Common myeloid progenitor, CD34-positive (primary cell): ENCODE results near the gene NAA30.
A peak's percentile ranks its signal among the peaks of the same experiment; 100 is the strongest.

Experiments used
- CTCF ChIA-PET: fragments of 350-600 bp; sonication (Branson Sonifier 250); formaldehyde crosslinking; loops from one replicate; lab custom pipeline; 2021; ENCODE audit warnings: antibody characterized with exemption; lab: Charles Lee
- POLR2A ChIA-PET: fragments of 350-600 bp; sonication (Branson Sonifier 250); formaldehyde crosslinking; loops from one replicate; lab custom pipeline; 2021; ENCODE audit warnings: antibody characterized with exemption; lab: Charles Lee
- DNase-seq, 3 donors: peaks; one replicate each; pipeline versions ENCODE4 v3.0.0 to v3.0.0-alpha.2; 2013
- H3K27ac ChIP-seq, 2 experiments: 1 replicate in 1 of 2; 2 replicates in 1 of 2; pipeline ENCODE4 v1.7.0; 2013; ENCODE audit warnings: inconsistent platforms in 2 of 2, low read length in 2 of 2, mild to moderate bottlenecking in 2 of 2, low read depth in 1 of 2, moderate library complexity in 1 of 2; ENCODE audit not compliant: severe bottlenecking in 2 of 2, insufficient read depth in 1 of 2, poor library complexity in 1 of 2
- H3K27me3 ChIP-seq, 5 experiments: replicated peaks in 2 of 5; 1 replicate in 3 of 5; 2 replicates in 2 of 5; pipeline versions ENCODE4 v1.6.1 to v1.7.0; 2013; ENCODE audit warnings: low read length in 4 of 5, mild to moderate bottlenecking in 2 of 5, moderate library complexity in 2 of 5, inconsistent platforms in 1 of 5; ENCODE audit not compliant: insufficient read depth in 5 of 5, control insufficient read depth in 4 of 5
- H3K36me3 ChIP-seq, 4 experiments: 1 replicate in 2 of 4; 2 replicates in 2 of 4; pipeline versions ENCODE4 v1.6.1 to v1.7.0; 2013; ENCODE audit warnings: low read length in 3 of 4, control low read depth in 1 of 4, mild to moderate bottlenecking in 1 of 4; ENCODE audit not compliant: control insufficient read depth in 4 of 4, insufficient read depth in 4 of 4
- H3K4me1 ChIP-seq, 4 experiments: 1 replicate in 3 of 4; 2 replicates in 1 of 4; pipeline versions ENCODE4 v1.6.1 to v1.7.1; 2013; ENCODE audit warnings: low read length in 3 of 4, mild to moderate bottlenecking in 3 of 4, control low read depth in 1 of 4, inconsistent platforms in 1 of 4, moderate library complexity in 1 of 4; ENCODE audit not compliant: control insufficient read depth in 4 of 4, insufficient read depth in 4 of 4; ENCODE audit errors: control extremely low read depth in 1 of 4
- H3K4me3 ChIP-seq, 7 experiments: 1 replicate in 4 of 7; 2 replicates in 3 of 7; pipeline versions ENCODE4 v1.5.1 to v1.7.0; 2013; ENCODE audit warnings: mild to moderate bottlenecking in 7 of 7, low read length in 6 of 7, moderate library complexity in 6 of 7, inconsistent platforms in 2 of 7, low read depth in 2 of 7, control low read depth in 1 of 7; ENCODE audit not compliant: insufficient read depth in 4 of 7, control insufficient read depth in 1 of 7; ENCODE audit errors: extremely low read depth in 1 of 7
- H3K9me3 ChIP-seq, 5 experiments: 1 replicate in 4 of 5; 2 replicates in 1 of 5; pipeline versions ENCODE4 v1.6.1 to v1.7.1; 2013; ENCODE audit warnings: low read length in 4 of 5, mild to moderate bottlenecking in 2 of 5, inconsistent platforms in 1 of 5, low read depth in 1 of 5, moderate library complexity in 1 of 5; ENCODE audit not compliant: control insufficient read depth in 4 of 5, insufficient read depth in 2 of 5; ENCODE audit errors: control extremely low read depth in 1 of 5
- WGBS: methylation state at CpG from one replicate; pipeline ENCODE4 v1.1.5; 2013; ENCODE audit not compliant: insufficient coverage; 5-methylcytosine and 5-hydroxymethylcytosine counted together

Gene NAA30

DNA sequence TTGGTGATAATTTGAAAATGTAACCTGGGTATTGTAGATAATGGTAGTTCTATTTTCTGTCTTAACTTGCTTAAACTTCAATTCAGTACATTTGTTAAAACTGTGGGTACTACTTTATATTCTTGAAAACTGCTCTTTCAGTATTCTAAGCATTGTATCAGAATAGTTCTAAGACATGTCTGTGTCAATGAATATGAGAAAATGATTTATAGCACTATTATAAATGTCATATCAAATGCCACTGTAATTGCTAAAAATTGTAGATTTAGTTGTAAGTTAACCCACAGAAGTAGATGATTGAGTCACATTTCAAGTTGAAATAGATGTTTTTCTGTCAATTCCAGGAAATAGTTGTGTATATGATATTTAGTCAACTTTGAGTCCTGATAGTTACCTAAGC, 2.4 kb downstream of the NAA30 start:
- peaks cover 3 to 12% (median 8%) of the 10 kb centered on the region in 4 experiments for H3K36me3 ChIP-seq
- peaks cover 9 to 30% (median 26%) of the 10 kb centered on the region in 4 experiments for H3K4me1 ChIP-seq
- no peak for DNase-seq
- no peak overlapping the region for H3K27ac ChIP-seq
- peak overlapping the region in 2 of 7 experiments; percentile 84 to 90 for H3K4me3 ChIP-seq
- ChIA-PET CTCF (no interaction called here), POLR2A (no interaction called here)
- H3K9me3 ChIP-seq: no peaks in the 10 kb centered on the region
- H3K27me3 ChIP-seq: no peaks in the 10 kb centered on the region

DNA sequence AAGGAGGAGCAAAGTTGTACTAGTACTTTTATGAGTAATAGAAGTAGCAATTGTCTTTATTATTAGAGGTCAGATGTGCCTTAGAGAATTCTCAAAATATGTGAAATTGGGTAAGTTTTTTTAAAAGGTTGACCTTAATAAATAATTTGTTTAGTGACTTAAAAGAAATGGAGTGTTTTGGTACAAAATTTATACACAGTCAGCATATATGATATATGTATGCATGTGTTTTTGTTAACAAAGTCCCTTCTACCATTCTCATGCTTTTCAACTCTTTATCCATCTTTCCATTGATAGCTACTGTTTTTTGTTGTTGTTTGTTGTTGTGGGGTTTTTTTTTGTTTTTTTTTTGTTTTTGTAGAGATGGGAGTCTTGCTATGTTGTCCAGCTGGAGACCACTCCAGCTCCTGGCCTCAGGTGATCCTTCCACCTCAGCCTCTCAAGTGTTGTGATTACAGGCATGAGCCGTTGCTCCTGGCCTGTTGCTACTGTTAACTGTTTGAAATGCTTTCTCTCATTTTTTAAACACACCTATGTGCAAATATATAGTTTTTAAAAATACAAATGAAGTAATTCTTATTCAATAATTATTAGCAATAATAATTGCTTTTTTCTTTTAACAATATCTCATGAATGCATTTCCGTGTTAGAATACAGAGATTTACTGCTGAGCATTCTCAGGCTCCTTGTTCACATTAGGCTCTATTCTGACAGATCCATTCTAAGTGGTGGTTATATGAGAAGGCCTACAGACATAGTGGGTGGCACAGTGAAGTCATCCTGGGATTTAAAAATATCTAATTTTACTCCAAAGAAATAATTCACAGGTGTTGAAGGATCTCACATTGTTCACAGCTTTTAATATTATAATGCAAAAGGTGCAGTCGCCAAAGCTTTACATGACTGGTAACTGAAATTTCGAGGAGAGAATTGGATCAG, 10.4 kb downstream of the NAA30 start:
- Histone ChIP-seq H3K9me3 (no peaks in the 10 kb centered on the region), H3K4me1 (no peaks in the 10 kb centered on the region), H3K27me3 (no peaks in the 10 kb centered on the region), H3K4me3 (no peak overlapping the region), H3K27ac (no peak overlapping the region), H3K36me3 (peaks cover 8 to 31% (median 28%) of the 10 kb centered on the region in 4 experiments)
- WGBS: no CpG with 5 or more reads among the region's 4 CpGs
- no peak for DNase-seq
- ChIA-PET CTCF (interaction anchor here (1.0 to 1.7 kb wide), 2 partner anchors 8 to 11 kb away, joined by 3 read pairs; no protein-coding TSS in a partner anchor), POLR2A (no interaction called here)

DNA sequence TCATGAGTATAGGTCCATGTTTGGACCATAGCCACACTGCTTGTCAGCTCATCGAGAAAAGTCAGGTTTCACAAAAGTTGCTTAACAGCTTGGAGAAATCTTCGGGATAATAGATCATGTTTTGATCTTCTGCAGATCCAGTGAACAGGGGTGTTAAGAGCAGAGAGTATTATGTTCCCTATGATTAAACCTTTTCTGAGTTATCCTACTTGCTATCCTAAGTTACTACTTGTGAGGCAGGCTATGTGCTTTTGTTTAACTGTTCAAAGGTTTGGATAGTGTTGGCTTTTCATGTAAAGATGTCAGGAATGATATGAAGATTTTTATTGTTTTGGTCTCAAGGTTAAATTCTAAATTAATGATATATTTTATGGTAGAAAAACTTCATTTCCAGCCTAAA, 11.1 kb downstream of the NAA30 start:
- Histone ChIP-seq H3K27ac (no peak overlapping the region), H3K27me3 (no peaks in the 10 kb centered on the region), H3K4me1 (no peaks in the 10 kb centered on the region), H3K9me3 (no peaks in the 10 kb centered on the region), H3K4me3 (no peak overlapping the region), H3K36me3 (peaks cover 7 to 31% (median 26%) of the 10 kb centered on the region in 4 experiments)
- DNase-seq: no peak
- ChIA-PET CTCF (no interaction called here), POLR2A (no interaction called here)
- WGBS: 80% methylated on average over 1 of the region's 2 CpGs

DNA sequence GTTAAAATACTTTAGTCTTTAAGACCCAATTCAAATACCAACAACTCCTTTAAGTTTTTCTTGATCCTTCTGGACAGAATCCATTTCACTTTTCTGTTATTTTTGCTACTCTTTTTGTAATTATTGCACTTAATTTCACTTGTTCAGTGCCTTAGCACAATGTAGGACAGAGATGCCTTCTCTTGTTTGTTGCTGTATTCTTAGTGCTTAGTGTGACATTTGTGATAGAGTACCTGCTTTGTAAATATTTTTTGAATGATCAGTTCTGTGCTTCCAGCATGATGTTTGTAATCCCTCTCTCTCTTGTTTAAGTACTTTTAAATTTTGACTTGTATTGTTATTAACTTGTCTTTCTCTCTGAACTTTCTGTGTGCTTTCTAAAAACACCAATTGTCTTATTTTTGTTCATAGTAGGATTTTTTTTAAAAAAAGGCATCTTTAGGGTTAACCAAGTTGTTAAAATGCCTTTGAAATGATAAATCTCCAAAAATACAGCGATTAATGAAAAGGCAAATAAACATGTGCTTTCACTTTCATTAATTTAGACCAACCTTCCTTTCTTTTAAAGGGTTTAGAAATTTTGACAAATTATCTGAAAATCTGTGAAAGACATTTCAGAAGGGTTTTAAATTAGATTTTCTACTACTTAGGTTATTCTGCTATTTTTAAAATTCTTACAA, 11.9 kb downstream of the NAA30 start:
- DNase-seq: no peak
- Histone ChIP-seq H3K27me3 (no peaks in the 10 kb centered on the region), H3K4me3 (no peak overlapping the region), H3K27ac (no peak overlapping the region), H3K4me1 (no peaks in the 10 kb centered on the region), H3K36me3 (peaks cover 6 to 33% (median 21%) of the 10 kb centered on the region in 4 experiments), H3K9me3 (no peaks in the 10 kb centered on the region)
- WGBS: no CpG with 5 or more reads among the region's 1 CpG
- CTCF ChIA-PET: no interaction called here
- POLR2A ChIA-PET: no interaction called here

DNA sequence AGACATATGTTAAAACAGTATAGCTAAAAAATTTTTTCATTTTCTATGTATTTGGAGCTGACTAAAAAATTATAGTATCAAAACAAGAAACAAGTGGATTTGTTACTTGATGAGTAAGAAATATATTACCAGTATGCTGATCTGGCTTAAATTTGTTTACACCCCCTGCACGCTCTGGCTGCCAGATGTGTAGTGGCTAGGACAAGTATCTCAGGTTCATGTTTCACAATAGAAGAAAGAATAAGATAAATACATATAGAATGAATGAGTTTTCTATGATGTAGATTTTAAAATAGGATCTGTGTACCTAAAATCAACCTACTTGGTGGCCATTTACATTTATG, 13.1 kb downstream of the NAA30 start:
- POLR2A ChIA-PET: no interaction called here
- Histone ChIP-seq H3K4me1 (no peaks in the 10 kb centered on the region), H3K27ac (no peak overlapping the region), H3K9me3 (no peaks in the 10 kb centered on the region), H3K4me3 (no peak overlapping the region), H3K36me3 (peaks cover 8 to 38% (median 21%) of the 10 kb centered on the region in 4 experiments), H3K27me3 (no peaks in the 10 kb centered on the region)
- no CpG with 5 or more reads among the region's 1 CpG for whole genome bisulfite sequencing
- CTCF ChIA-PET: no interaction called here
- DNase-seq: no peak

DNA sequence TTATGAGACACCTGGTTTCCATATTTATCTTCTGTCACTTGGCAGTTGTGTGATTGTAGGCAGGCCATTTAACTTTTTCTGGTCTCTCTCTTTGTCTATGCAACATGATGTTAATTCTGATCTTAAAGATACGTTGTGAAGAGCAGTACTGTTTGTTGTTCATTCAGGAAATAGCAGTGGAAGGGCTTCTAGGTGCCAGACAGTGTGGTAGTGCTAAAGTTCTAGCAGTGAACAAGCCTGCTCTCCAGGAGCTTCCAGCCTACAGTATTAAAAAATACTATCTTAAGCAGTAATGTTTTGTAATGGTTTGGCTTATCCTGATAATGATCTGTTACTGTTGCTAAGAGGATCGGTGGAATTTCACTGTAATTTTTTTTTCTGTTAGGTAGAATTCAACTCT, 15.2 kb downstream of the NAA30 start:
- Histone ChIP-seq H3K27me3 (no peaks in the 10 kb centered on the region), H3K4me1 (no peaks in the 10 kb centered on the region), H3K36me3 (peaks cover 5 to 36% (median 26%) of the 10 kb centered on the region in 4 experiments), H3K4me3 (no peak overlapping the region), H3K9me3 (no peaks in the 10 kb centered on the region), H3K27ac (no peak overlapping the region)
- POLR2A ChIA-PET: no interaction called here
- no peak for DNase-seq
- CTCF ChIA-PET: interaction anchor here (1.4 kb wide), 1 partner anchor 11 kb away, joined by 3 read pairs; no protein-coding TSS in a partner anchor
- no CpG with 5 or more reads among the region's 2 CpGs for WGBS

DNA sequence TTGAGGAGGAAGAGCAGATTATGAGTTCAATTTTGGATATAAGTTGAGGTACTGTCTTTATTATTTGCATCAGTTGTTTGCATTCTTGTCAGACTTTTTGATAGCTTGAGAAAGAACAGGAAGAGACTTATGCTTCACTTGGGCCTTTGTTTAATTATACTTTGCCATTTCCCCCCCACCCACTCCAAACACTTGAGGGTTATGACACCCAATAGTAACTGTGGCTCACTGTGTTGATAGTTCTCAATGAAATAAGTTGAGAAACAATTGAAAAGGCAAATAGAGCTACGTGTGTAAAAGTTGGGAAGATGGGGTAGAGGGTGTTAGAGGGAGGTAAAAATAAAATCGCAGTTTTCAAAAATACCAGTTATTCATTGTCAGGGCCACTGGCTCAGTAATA, 17.7 kb downstream of the NAA30 start:
- no peak overlapping the region for H3K27ac ChIP-seq
- peaks cover 3 to 30% (median 23%) of the 10 kb centered on the region in 4 experiments for H3K36me3 ChIP-seq
- POLR2A ChIA-PET: no interaction called here
- no peaks in the 10 kb centered on the region for H3K27me3 ChIP-seq
- H3K9me3 ChIP-seq: no peaks in the 10 kb centered on the region
- no peak overlapping the region for H3K4me3 ChIP-seq
- no peak for DNase-seq
- H3K4me1 ChIP-seq: peaks cover 0 to 3% (median 0%) of the 10 kb centered on the region in 4 experiments
- CTCF ChIA-PET: interaction anchor here (0.7 to 1.1 kb wide), 2 partner anchors 8 to 88 kb away, joined by 3 read pairs; no protein-coding TSS in a partner anchor
- no CpG with 5 or more reads among the region's 2 CpGs for WGBS
